HG02970 (cell line): ENCODE results near the gene FBXO42.
A peak's percentile ranks its signal among the peaks of the same experiment; 100 is the strongest.
"Not testable (repeated sequence)": the region's sequence is repeated elsewhere in the genome, so short reads cannot be mapped to it uniquely, and the experiment has no call there.

Experiments used
- ATAC-seq: cut with Tn5 transposase; IDR thresholded peaks from one replicate; pipeline ENCODE4 v1.9.1; 2021; ENCODE audit warnings: mild to moderate bottlenecking, moderate library complexity, moderate number of reproducible peaks; ENCODE audit not compliant: unreplicated experiment, low FRiP score

Gene FBXO42

DNA sequence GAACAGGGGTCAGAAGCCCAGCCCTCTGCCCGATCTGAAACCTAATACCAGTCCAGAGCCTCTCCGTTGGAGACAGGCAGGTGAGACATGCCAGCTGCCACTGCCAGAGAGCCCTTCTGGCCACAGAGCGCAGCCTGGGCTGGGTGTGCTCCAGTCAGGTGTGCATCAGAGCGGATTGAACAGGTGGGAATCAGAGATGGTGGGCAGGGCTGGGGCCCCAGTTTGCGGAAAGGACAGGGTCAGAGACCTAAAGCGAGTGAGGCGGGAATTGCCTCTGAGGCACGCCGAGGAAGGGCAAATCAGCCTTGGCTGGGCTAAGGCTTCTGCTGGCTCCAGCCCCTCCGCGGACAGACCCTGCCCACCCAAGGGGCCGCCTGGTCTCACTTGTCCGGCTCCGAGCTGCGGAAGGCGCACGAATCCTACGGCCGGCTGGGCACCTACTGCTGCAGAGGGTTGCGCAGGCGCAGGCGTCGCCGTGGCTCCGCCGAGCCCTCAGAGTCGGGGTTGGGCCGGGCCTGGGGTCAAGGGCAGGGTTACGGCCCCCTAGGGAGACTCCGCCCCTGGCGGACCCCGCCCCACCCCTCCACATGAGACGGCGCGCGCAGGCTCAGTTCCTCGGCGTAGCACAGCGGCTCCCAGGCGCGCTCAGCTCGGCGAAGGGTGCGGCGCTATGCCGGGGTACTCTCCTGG, 125.6 kb downstream of the FBXO42 start:
- no peak for ATAC-seq

DNA sequence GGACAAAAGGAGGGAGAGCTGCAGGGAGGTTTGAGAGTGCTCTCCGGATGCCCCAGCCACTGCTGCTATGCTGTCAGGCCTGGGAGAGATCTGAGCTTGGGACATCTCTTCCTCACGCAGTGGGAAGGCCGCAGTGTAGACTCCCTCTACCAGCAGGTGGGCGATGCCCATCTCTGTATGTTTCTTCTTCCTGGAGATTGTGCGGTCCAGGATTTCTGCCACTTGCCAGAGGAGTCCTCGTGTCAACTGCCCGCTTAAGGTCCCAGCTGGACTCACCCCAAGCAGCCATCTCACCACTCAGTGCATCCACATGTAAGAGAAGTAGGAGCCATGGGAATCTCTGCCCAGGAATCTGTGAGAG, 126.2 kb downstream of the FBXO42 start:
- ATAC-seq = no peak

- no peak for ATAC-seq
Measured at GRCh38 chr1:16224472-16224871, 127.8 kb downstream of the FBXO42 start.

DNA sequence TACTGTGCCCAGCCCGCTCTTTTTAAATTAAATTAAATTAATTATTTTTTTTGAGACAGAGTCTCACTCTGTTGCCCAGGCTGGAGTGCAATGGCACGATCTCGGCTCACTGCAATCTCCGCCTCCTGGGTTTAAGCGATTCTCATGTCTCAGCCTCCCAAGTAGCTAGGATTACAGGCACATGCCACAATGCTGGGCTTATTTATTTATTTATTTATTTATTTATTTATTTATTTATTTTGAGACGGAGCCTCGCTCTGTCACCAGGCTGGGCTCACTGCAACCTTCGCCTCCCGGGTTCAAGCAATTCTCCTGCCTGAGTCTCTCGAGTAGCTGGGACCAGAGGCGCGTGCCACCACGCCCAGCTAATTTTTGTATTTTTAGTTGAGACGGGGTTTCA, 129.6 kb downstream of the FBXO42 start:
- ATAC-seq = not testable (repeated sequence)

- no peak for ATAC-seq
Measured at GRCh38 chr1:16221499-16221898, 130.8 kb downstream of the FBXO42 start.

DNA sequence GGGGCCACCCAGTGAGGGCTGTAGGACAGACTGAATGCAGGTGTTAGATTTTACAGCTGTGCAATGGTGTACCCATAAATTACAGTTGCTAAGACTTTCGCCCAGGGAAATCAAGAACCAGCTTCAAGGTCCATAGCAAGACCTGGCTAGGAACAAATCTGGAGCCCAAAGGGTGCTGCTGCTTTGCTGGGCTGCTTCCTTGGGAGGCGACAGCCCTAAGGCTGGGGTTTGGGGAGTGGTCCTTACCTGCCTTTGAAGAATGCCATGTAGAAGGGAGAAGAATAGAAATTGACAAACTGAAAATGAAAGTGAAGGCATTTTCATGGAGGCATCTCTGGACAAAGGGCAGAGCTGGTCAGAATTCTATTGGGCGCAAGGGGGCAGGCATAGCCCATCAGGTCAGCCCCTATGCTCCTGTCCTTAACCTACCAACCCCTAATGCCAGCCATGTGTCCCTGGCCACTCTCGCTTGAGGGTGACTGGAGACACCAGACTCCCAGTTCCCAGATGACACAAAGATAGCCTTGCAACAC, 132.2 kb downstream of the FBXO42 start:
- no peak for ATAC-seq

DNA sequence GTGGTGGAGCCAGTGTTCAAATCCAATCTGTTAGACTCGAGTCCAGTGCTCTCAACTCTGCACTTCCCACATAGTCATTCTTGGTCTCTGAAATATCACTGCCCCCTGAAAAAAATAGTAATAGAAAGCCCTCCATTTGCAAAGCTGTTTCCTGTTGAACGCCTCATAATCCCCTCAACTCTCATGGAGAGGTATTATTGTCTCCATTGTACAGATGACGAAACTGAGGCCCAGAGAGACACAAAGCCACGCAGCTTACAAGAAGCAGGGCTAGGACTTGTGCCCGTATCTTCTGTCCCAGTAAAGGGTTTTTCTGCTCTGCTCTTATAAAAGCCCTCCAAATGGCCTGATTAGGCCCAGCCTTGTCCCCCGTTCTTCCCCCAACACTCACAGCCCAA, 133.6 kb downstream of the FBXO42 start:
- ATAC-seq = no peak

DNA sequence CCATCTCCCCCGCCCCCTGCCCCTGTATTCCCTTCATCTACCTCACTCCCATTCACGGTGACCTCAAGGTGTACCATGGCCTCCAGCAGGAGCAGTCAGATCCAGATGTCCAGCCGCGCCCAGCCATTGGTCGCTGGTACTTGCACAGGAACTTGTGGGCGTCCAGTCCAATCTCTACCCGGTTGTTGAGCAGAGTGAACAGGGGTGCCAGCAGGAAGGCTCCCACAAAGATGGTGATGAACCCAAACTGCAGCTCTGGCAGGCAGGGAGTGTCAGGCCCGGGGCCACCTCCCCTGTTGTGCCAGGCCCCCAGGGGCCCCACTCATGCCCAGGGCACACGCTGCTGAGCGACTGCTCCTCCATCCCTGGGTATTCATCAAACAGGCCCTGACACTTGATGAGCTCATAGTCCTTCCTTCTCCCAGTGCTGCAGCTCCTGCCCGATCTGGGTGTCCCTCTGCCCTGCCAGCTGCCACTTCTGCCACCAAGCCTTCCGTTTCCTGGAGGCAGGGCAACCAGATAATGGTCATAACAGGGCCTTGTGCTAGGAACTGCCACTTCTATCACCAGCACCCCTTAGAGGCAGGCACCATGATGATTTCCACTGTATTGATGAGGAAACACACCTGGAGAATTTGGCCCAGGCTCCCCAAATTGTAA, 134.1 kb downstream of the FBXO42 start:
- no peak for ATAC-seq

GRCh38 chr1:16217061-16217785, 135.1 kb downstream of the FBXO42 start:
- peak; percentile 86 for ATAC-seq

- ATAC-seq = no peak
Measured at GRCh38 chr1:16215882-16216753, 136.2 kb downstream of the FBXO42 start.

- ATAC-seq = not testable (repeated sequence)
Measured at GRCh38 chr1:16215240-16215639, 137.0 kb downstream of the FBXO42 start.

GRCh38 chr1:16213544-16213943, 138.7 kb downstream of the FBXO42 start:
- ATAC-seq = not testable (repeated sequence)

GRCh38 chr1:16213013-16213412, 139.3 kb downstream of the FBXO42 start:
- ATAC-seq = no peak

- ATAC-seq = no peak
Measured at GRCh38 chr1:16212251-16212961, 139.9 kb downstream of the FBXO42 start, which contains the start of gene ARHGEF19. Gene ARHGEF19 (minus strand): TSS chr1:16212652. CDS start chr1:16209054, 3,598 bp downstream.

- no peak for ATAC-seq
Measured at GRCh38 chr1:16211824-16212223, 140.5 kb downstream of the FBXO42 start.

- ATAC-seq = no peak
Measured at GRCh38 chr1:16210581-16210980, 141.7 kb downstream of the FBXO42 start.

DNA sequence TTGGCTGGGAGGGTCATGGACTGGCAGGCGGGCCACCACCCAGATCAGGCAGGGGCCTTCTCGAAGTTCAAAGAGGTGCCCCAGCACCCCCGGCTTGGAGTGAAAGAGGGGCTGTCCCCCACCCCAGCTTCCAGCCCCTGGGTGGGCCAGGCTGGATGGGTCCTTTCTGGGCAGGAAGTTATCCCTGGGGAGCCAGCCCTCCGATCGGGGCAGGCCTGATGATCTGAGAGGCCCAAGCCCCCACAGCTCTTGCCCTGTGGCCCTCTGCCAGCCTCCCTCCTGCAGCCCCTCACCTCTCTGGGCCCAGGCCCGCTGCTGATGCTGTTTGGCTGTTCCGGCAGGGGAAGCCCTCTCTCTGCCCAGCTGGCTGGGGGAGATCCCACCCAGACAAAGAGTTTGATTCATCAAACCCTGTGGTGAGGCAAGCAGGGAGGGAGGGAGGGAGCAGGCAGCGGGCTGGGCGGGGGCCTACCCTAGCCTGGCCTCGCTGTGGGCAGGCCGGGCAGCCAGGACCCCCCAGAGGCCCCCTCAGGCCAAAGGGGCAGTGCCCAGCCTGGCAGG, 142.4 kb downstream of the FBXO42 start:
- ATAC-seq = no peak

DNA sequence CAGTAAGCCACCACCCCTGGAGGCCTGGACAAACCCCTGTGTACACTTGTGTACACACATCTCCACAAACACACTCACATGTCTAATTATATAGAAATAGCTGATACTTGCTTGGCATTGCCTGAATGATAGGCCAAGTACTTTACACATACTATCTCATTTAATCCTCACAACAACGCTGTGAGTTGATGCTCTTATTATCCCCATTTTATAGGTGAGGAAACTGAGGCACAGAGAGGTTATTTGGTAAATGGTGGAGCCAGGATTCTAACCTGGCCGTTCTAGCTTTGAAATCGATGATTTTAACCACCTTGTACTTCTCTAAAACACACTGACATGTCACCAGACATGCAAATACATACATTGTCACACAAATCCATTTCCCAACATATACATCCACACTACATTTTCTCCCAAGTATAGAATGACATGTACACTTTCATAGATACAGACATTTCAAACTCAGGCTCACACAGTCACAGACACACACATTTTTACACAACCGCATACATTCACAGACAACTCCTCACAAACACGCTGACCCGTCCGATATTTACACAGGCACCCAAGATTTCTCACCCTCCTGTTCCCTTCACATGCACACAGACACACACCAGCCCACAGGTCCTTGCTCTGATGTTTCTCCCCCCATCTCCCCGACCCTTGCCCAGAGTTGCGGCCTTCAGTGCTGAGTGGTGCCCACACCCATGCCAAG, 143.0 kb downstream of the FBXO42 start:
- ATAC-seq = no peak
